Neutrophil (primary cell): ENCODE data around the gene CDK5RAP2.

ENCODE experiments used
- H3K27ac ChIP-seq: fragments of 200-600 bp; sonication (generic); 2 replicates; pipeline ENCODE4 v1.5.1; 2016; ENCODE audit warnings: mild to moderate bottlenecking, moderate library complexity
- H3K27me3 ChIP-seq: fragments of 200-600 bp; sonication (generic); 2 replicates; pipeline ENCODE4 v1.6.0; 2016; ENCODE audit warnings: mild to moderate bottlenecking
- H3K36me3 ChIP-seq: fragments of 200-600 bp; sonication (generic); 2 replicates; pipeline ENCODE4 v1.5.1; 2017
- H3K4me1 ChIP-seq, 2 experiments: fragments of 200-600 bp in 1 of 2; sonication (generic) in 1 of 2; 1 replicate in 1 of 2; 2 replicates in 1 of 2; pipeline versions ENCODE4 v1.5.1 to v1.6.1; 2013 to 2016; ENCODE audit warnings: low read depth in 1 of 2, low read length in 1 of 2, mild to moderate bottlenecking in 1 of 2, moderate library complexity in 1 of 2; ENCODE audit not compliant: control insufficient read depth in 1 of 2, insufficient read depth in 1 of 2
- H3K4me3 ChIP-seq, 2 experiments: fragments of 200-600 bp in 1 of 2; sonication (generic) in 1 of 2; 1 replicate in 1 of 2; 2 replicates in 1 of 2; pipeline ENCODE4 v1.5.1; 2013 to 2016; ENCODE audit warnings: low read depth in 1 of 2, low read length in 1 of 2, mild to moderate bottlenecking in 1 of 2, moderate library complexity in 1 of 2
- H3K9me3 ChIP-seq: fragments of 200-600 bp; sonication (generic); 2 replicates; pipeline ENCODE4 v1.5.1; 2016
- CTCF ChIP-seq: fragments of 200-600 bp; sonication (generic); IDR thresholded peaks from 2 replicates; pipeline ENCODE4 v1.5.1; 2016; ENCODE audit warnings: antibody characterized with exemption

CDK5RAP2 gene

GRCh38 chr9:120528829-120529228 lies 51.1 kb downstream of the CDK5RAP2 start:
- no peak for TF ChIP-seq CTCF
- Histone ChIP-seq H3K27me3 (no peaks in the 10 kb centered on the region), H3K9me3 (no peaks in the 10 kb centered on the region), H3K36me3 (peaks cover 89% of the 10 kb centered on the region), H3K27ac (no peak overlapping the region), H3K4me1 (no peaks in the 10 kb centered on the region), H3K4me3 (no peak overlapping the region)

- H3K36me3 ChIP-seq, result peaks cover 90% of the 10 kb centered on the region
- H3K4me1 ChIP-seq, result no peaks in the 10 kb centered on the region
- no peaks in the 10 kb centered on the region for H3K9me3 ChIP-seq
- no peaks in the 10 kb centered on the region for H3K27me3 ChIP-seq
- no peak for TF ChIP-seq CTCF
- no peak overlapping the region for H3K4me3 ChIP-seq
- H3K27ac ChIP-seq, result no peak overlapping the region
These were observed 51.6 kb downstream of the CDK5RAP2 start for GRCh38 chr9:120528327-120528726.

- no peaks in the 10 kb centered on the region for H3K4me1 ChIP-seq
- no peaks in the 10 kb centered on the region for H3K27me3 ChIP-seq
- no peak overlapping the region for H3K27ac ChIP-seq
- H3K4me3 ChIP-seq, result no peak overlapping the region
- no peaks in the 10 kb centered on the region for H3K9me3 ChIP-seq
- TF ChIP-seq CTCF, result no peak
- H3K36me3 ChIP-seq, result peaks cover 88% of the 10 kb centered on the region
These were observed 53.4 kb downstream of the CDK5RAP2 start for GRCh38 chr9:120526534-120526933.

GRCh38 chr9:120524863-120525262 lies 55.1 kb downstream of the CDK5RAP2 start:
- H3K9me3 ChIP-seq, result no peaks in the 10 kb centered on the region
- no peak for TF ChIP-seq CTCF
- H3K27ac ChIP-seq, result no peak overlapping the region
- H3K36me3 ChIP-seq, result peaks cover 76% of the 10 kb centered on the region
- no peak overlapping the region for H3K4me3 ChIP-seq
- no peaks in the 10 kb centered on the region for H3K27me3 ChIP-seq
- no peaks in the 10 kb centered on the region for H3K4me1 ChIP-seq

- no peaks in the 10 kb centered on the region for H3K9me3 ChIP-seq
- no peak for TF ChIP-seq CTCF
- no peaks in the 10 kb centered on the region for H3K4me1 ChIP-seq
- H3K4me3 ChIP-seq, result no peak overlapping the region
- H3K36me3 ChIP-seq, result peaks cover 68% of the 10 kb centered on the region
- no peak overlapping the region for H3K27ac ChIP-seq
- no peaks in the 10 kb centered on the region for H3K27me3 ChIP-seq
These were observed 55.9 kb downstream of the CDK5RAP2 start for GRCh38 chr9:120524038-120524437.

GRCh38 chr9:120522558-120522957 lies 57.4 kb downstream of the CDK5RAP2 start:
- Histone ChIP-seq H3K36me3 (peaks cover 63% of the 10 kb centered on the region), H3K27ac (no peak overlapping the region), H3K4me3 (no peak overlapping the region), H3K27me3 (no peaks in the 10 kb centered on the region), H3K4me1 (no peaks in the 10 kb centered on the region), H3K9me3 (no peaks in the 10 kb centered on the region)
- no peak for TF ChIP-seq CTCF
